Measurements from ENCODE around the gene MMEL1. TPM values are rescaled to one million over a fixed set of nuclear protein-coding genes. Genes with fewer than 3 reads are reported as not detected.
A peak's percentile ranks its signal among the peaks of the same experiment; 100 is the strongest.

MMEL1 gene
- total RNA-seq, 1 donor from 2014 or later, result 3.4 TPM

DNA sequence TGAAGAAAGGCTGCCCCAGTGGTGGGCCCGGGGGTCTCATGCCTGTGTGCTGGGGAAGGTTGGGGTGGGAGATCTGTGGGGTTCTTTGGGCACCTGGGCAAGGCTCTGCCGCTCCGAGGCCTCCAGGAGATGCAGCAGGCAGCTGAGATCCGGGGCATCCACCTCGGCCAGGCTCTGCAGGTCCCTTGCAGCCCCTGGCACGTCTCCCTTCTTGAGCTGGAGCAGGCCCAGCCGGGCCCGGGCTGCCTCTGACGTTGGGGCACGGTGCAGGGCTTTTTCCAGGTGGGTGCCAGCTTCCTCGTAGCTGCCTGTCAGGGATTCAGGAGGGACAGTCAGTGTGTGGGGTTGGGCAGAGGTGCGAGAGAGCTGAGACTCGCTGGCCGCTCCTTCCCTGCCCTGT, 11.4 kb upstream of the MMEL1 start:
- TF ChIP-seq, protein P1, sequence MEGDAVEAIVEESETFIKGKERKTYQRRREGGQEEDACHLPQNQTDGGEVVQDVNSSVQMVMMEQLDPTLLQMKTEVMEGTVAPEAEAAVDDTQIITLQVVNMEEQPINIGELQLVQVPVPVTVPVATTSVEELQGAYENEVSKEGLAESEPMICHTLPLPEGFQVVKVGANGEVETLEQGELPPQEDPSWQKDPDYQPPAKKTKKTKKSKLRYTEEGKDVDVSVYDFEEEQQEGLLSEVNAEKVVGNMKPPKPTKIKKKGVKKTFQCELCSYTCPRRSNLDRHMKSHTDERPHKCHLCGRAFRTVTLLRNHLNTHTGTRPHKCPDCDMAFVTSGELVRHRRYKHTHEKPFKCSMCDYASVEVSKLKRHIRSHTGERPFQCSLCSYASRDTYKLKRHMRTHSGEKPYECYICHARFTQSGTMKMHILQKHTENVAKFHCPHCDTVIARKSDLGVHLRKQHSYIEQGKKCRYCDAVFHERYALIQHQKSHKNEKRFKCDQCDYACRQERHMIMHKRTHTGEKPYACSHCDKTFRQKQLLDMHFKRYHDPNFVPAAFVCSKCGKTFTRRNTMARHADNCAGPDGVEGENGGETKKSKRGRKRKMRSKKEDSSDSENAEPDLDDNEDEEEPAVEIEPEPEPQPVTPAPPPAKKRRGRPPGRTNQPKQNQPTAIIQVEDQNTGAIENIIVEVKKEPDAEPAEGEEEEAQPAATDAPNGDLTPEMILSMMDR (IDR thresholded peaks at IDR 0.05; ENCODE audit: unreplicated experiment), result no peak
- peaks cover 18% of the 10 kb centered on the region for H3K9me3 Mint-ChIP-seq
- H3K27me3 Mint-ChIP-seq (ENCODE audit: low read depth), result no peaks in the 10 kb centered on the region
- no peak for DNase-seq (ENCODE audit: low spot score in 2 of 2, unreplicated experiment in 2 of 2)
- no peak overlapping the region for H3K27ac Mint-ChIP-seq
- peaks cover 5% of the 10 kb centered on the region for H3K36me3 Mint-ChIP-seq
- H3K4me3 Mint-ChIP-seq, result peak overlapping the region; percentile 75
- H3K4me1 Mint-ChIP-seq, result peaks cover 6% of the 10 kb centered on the region

DNA sequence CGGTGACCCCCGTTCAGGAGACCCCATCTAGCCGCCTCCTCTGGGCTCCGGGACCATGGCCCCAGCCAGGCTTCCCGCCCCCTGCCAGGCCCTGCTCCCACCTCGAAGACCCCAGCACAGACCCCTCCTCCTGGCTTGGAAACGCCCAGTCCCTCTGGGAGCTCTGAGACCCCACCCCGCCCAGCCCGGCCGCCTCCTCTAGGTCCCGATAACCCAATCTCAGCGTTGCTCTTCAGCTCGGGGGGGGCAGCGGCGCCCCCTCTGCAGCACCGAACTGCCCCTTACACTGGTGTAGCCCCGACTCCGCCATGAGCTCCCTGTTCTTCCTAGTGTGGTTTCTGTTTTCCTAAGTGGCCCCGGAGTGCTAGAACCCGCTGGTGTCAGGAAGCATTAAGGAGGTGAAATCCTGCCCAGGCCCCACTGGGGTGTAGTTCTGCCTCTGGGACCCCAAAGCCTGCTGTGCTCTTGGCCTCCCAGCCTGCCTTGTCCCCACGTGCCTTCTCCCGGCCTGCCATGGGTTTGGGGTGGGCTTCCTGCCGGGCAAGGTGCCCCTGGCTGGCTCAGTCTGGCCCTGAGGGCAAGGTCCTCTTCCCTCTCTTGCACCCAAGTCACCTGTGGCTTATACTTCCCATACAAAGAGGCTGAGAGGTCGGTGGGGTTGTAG, 10.7 kb upstream of the MMEL1 start:
- peaks cover 5% of the 10 kb centered on the region for H3K36me3 Mint-ChIP-seq
- no peak overlapping the region for H3K27ac Mint-ChIP-seq
- DNase-seq (ENCODE audit: low spot score in 2 of 2, unreplicated experiment in 2 of 2), result no peak
- H3K4me1 Mint-ChIP-seq, result peaks cover 6% of the 10 kb centered on the region
- H3K27me3 Mint-ChIP-seq (ENCODE audit: low read depth), result no peaks in the 10 kb centered on the region
- H3K4me3 Mint-ChIP-seq, result peak overlapping the region; percentile 75
- TF ChIP-seq, protein P1 (IDR thresholded peaks at IDR 0.05; ENCODE audit: unreplicated experiment), result no peak
- peaks cover 15% of the 10 kb centered on the region for H3K9me3 Mint-ChIP-seq

DNA sequence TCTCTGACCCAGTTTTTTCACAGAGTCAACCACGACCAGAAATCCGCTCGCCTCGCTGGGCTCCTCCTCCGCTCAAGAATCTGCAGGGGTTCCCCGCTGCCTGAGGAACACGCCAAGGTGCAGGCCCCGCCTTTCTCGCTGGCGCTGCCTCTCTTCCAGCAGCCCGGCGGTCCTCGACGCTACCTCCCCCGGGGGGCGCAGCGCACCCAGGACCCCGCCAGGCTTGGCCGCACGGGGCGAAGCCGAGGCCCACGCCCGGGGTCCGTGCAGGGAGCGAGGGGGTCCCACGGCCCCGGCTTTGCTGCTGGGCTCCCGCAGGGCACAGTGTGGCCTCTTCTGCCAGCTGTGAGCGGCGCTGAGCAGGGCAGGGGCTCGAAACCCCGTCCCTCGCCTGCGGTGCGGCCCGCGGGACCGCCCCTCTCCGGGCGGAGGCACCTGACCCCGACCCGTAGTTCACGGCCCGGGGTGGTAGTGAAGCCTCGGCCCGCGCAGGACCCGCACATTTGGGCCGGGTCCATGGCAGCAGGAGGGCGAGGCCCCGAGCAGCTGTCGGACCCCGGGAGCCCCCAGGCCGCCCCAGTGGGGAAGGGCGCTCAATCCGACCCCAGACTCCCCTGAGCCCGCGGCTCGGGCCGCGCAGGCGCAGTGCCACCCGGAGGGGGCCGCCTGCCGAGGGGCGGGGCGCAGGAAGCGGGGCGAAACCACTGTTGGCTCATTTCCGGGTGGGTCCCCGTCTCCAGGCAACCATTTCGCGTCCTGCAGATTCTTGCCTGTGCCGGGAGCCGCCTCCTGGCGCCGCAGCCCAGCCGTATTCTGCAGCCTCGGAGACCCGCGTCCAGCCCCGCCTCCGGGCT, 10.0 kb upstream of the MMEL1 start:
- peak; percentile 96 to 97 for DNase-seq (ENCODE audit: low spot score in 2 of 2, unreplicated experiment in 2 of 2)
- H3K4me1 Mint-ChIP-seq, result peaks cover 6% of the 10 kb centered on the region

DNA sequence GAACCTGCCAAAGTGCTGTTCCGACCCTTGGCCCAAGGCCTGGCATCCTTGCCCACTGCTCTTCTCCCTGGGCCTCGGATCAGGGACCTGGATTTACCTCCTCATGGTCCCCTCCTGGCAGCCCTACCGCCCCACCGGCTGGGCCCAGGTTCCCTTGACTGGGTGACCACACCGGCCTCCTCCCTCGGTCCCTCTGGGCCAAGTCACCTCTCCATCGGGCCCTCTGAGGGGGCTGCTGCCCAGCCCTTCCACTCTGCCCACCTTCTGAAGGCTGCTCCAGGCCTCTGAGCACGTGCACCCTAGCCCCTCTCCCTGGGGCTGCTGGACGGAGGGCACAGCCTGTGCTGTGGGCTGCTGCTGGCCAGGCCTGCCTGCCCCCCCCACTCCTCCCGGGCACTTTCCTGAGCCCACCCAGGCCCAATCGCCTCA, 9.3 kb upstream of the MMEL1 start:
- DNase-seq (ENCODE audit: low spot score in 2 of 2, unreplicated experiment in 2 of 2), result no peak

More for the DNA sequence above, 10.0 kb upstream of the MMEL1 start:
- H3K4me3 Mint-ChIP-seq, result peak overlapping the region; percentile 75
- H3K27me3 Mint-ChIP-seq (ENCODE audit: low read depth), result no peaks in the 10 kb centered on the region
- peaks cover 10% of the 10 kb centered on the region for H3K9me3 Mint-ChIP-seq
- peak overlapping the region; percentile 37 for H3K27ac Mint-ChIP-seq
- TF ChIP-seq, protein P1 (IDR thresholded peaks at IDR 0.05; ENCODE audit: unreplicated experiment), result no peak
- H3K36me3 Mint-ChIP-seq, result peaks cover 2% of the 10 kb centered on the region

DNA sequence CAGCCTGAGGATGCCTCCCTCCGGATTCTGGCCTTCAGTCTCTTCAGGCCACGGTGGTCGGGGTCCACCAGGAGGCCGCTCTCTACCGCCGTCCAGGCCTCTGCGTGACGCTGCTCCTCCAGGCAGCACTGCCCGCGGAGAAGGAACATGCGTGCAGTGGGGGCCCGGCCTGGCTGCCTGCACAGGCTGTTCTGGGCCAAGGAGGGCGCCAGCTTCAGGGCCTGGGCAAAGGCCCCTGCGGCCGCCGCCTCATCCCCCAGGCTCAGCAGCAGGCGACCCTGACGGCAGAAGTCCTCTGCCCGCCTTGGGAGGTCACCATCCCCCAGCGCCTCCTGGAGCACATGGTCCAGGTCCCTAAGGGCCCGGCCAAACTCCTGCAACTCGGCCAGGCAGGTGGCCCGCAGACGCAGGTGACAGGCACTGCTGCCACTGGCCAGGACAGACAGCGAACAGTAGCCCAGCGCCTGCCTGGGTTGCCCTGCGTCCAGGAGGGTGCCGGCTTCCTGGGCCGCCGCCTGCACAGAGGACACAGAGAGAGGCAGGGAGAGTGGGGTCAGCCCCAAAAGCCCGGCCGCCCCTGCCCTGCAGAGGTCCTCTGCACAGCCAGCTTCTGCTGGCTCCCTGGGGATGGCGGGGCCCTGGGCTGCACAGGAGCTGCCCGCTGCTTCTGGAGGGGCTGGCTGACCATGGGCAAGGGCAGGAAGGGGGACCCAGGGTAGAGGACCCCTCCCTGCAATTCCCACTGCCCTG, 8.7 kb upstream of the MMEL1 start:
- Mint-ChIP-seq H3K4me3 (peak overlapping the region; percentile 74), H3K4me1 (peaks cover 6% of the 10 kb centered on the region), H3K9me3 (peaks cover 9% of the 10 kb centered on the region), H3K36me3 (no peaks in the 10 kb centered on the region), H3K27me3 (ENCODE audit: low read depth) (peaks cover 2% of the 10 kb centered on the region), H3K27ac (no peak overlapping the region)
- DNase-seq (ENCODE audit: low spot score in 2 of 2, unreplicated experiment in 2 of 2), result no peak
- TF ChIP-seq, protein P1 (IDR thresholded peaks at IDR 0.05; ENCODE audit: unreplicated experiment), result no peak

More for the DNA sequence above, 9.3 kb upstream of the MMEL1 start:
- Mint-ChIP-seq H3K4me3 (peak overlapping the region; percentile 74), H3K27me3 (ENCODE audit: low read depth) (no peaks in the 10 kb centered on the region), H3K4me1 (peaks cover 6% of the 10 kb centered on the region), H3K36me3 (no peaks in the 10 kb centered on the region), H3K27ac (peak overlapping the region; percentile 37), H3K9me3 (peaks cover 8% of the 10 kb centered on the region)
- TF ChIP-seq, protein P1 (IDR thresholded peaks at IDR 0.05; ENCODE audit: unreplicated experiment), result no peak
